Measurements from ENCODE around the gene DDAH1. TPM values are rescaled to one million over a fixed set of nuclear protein-coding genes. Genes with fewer than 3 reads are reported as not detected.

The DDAH1 gene
- total and polyA plus RNA-seq, 11 donors: 5.7 to 33.9 (median 16.1) TPM

DNA sequence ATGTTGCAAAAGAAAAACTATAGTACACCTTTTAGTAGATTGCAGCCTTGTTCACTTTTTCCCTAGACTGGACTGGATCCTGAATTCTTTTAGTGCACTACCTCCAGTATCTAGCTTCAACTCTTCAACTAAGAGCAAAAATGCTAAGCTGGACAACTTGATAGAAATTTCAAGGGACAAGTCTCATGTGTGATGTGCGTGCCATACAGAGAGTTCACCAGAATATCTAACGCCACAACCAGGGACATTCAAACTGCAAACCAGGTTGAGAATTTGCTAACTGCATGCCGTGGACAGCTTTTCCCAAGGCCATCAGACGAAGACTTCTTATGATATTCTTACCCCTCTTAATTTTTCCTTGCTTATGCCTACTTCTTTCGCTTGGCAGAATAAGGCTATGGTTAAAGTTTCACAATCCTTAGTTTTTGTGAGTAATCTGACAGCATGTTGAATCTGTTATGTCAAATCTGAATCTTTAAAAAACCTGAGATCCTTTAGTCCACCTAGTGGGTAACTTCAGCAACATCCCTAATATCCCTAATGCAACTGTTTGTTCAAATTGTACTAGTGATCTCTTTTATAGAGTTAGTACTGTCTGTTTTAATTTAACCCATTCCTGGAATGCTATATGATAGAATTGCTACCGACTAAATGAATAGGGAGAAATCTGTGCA, 66.4 kb downstream of the DDAH1 start:
- Histone ChIP-seq H3K27me3 (no peaks in the 10 kb centered on the region), H3K4me3 (no peak overlapping the region), H3K4me1 (peaks cover 0 to 26% (median 0%) of the 10 kb centered on the region in 12 donors), H3K36me3 (no peaks in the 10 kb centered on the region), H3K9me3 (no peaks in the 10 kb centered on the region), H3K27ac (peak overlapping the region in 1 of 12 donors; percentile 25)
- DNase-seq: no peak
- TF ChIP-seq POLR2A (IDR thresholded peaks at IDR 0.05): no peak
- TF ChIP-seq, protein P1, sequence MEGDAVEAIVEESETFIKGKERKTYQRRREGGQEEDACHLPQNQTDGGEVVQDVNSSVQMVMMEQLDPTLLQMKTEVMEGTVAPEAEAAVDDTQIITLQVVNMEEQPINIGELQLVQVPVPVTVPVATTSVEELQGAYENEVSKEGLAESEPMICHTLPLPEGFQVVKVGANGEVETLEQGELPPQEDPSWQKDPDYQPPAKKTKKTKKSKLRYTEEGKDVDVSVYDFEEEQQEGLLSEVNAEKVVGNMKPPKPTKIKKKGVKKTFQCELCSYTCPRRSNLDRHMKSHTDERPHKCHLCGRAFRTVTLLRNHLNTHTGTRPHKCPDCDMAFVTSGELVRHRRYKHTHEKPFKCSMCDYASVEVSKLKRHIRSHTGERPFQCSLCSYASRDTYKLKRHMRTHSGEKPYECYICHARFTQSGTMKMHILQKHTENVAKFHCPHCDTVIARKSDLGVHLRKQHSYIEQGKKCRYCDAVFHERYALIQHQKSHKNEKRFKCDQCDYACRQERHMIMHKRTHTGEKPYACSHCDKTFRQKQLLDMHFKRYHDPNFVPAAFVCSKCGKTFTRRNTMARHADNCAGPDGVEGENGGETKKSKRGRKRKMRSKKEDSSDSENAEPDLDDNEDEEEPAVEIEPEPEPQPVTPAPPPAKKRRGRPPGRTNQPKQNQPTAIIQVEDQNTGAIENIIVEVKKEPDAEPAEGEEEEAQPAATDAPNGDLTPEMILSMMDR (IDR thresholded peaks at IDR 0.05): peak; percentile 11 to 52 (median 32)
- 84 to 89% (median 87%) methylated on average over 6 of the region's 6 CpGs for WGBS, 4 donors
- intact Hi-C loops (cut with DNase I): loop anchor here in 9 of 10 donors (1.0 to 10.0 kb wide), 7 partner anchors 54 to 104 kb away; no protein-coding TSS in a partner anchor
- ATAC-seq: peak; percentile 13 to 66 (median 42)

DNA sequence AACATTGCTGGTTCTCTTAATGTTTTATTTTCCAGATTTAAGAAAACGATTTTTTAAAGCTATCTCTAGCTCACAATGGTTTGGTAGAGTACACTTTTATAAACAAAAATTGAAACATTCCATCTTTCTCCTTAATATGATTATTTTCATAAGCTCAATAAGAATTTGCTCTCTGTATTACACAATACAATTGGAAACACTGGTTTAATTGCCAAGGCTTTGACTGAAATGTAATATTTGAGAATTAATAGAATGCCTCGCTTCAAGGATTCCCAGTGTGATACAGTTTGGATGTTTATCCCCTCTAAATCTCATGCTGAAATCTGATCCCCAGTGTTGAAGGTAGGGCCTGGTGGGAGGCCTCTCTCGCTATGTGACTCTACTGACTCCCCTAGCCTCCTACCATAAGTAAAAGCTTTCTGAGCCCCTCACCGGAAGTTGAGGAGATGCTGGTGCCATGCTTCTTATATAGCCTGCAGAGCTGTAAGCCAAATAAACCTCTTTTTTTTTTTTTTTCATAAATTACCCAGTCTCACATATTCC, 67.4 kb downstream of the DDAH1 start:
- DNase-seq: no peak
- intact Hi-C loops (cut with DNase I): loop anchor here in 9 of 10 donors (1.0 to 10.0 kb wide), 7 partner anchors 53 to 105 kb away; no protein-coding TSS in a partner anchor
- Histone ChIP-seq H3K9me3 (no peaks in the 10 kb centered on the region), H3K4me1 (peaks cover 0 to 20% (median 0%) of the 10 kb centered on the region in 12 donors), H3K36me3 (no peaks in the 10 kb centered on the region), H3K27me3 (no peaks in the 10 kb centered on the region), H3K4me3 (no peak overlapping the region), H3K27ac (no peak overlapping the region)
- WGBS, 4 donors: 88 to 92% (median 91%) methylated on average over 4 of the region's 4 CpGs
- no peak for TF ChIP-seq POLR2A (IDR thresholded peaks at IDR 0.05)
- TF ChIP-seq, protein P1 (IDR thresholded peaks at IDR 0.05): no peak
- no peak for ATAC-seq

DNA sequence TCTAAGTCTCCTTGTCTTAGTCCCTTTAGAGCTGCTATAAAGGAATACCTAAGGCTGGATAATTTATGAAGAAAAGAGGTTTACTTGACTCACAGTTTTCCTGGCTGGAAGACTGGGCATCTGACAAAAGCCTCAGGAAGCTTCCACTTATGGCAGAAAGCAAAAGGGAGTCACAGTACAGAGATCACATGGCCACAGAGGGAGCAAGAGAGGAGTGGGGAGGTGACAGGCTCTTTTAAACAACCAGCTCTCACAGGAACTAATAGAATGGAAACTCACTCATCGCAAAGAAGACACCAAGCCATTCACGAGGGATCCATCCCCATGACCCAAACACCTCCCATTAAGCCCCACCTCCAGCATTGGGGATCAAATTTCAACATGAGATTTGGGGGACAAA, 68.8 kb downstream of the DDAH1 start:
- H3K27ac ChIP-seq: no peak overlapping the region
- no peaks in the 10 kb centered on the region for H3K9me3 ChIP-seq
- peaks cover 0 to 20% (median 0%) of the 10 kb centered on the region in 12 donors for H3K4me1 ChIP-seq
- no peak overlapping the region for H3K4me3 ChIP-seq
- no peaks in the 10 kb centered on the region for H3K36me3 ChIP-seq
- DNase-seq: no peak
- H3K27me3 ChIP-seq: no peaks in the 10 kb centered on the region
- intact Hi-C loops (cut with DNase I): loop anchor here in 5 of 10 donors (5.0 to 10.0 kb wide), 4 partner anchors 51 to 106 kb away; no protein-coding TSS in a partner anchor
- TF ChIP-seq, protein P1 (IDR thresholded peaks at IDR 0.05): no peak
- no peak for TF ChIP-seq POLR2A (IDR thresholded peaks at IDR 0.05)
- no peak for ATAC-seq
- 81 to 90% (median 89%) methylated on average over 2 of the region's 2 CpGs for WGBS, 4 donors

DNA sequence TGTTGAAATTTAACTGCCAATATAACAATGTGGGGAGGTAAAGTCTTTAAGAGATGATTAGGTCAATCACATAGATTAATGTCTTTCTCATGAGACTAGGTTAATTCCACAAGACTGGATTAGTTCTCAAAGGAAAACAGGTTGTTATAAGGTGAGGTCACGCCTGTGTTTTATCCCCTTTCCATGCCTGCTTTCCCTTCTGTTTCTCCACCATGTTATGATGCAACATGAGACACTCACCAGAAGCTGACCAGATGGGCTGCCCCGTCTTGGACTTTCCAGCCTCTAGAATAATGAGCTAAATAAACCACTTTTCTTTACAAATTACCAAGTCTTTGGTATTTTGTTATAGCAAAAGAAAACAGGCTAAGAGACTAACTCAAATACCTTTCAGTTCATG, 70.8 kb downstream of the DDAH1 start:
- no peaks in the 10 kb centered on the region for H3K27me3 ChIP-seq
- TF ChIP-seq, protein P1 (IDR thresholded peaks at IDR 0.05): no peak
- no peak for TF ChIP-seq POLR2A (IDR thresholded peaks at IDR 0.05)
- DNase-seq (no peak), ATAC-seq (no peak)
- H3K4me3 ChIP-seq: no peak overlapping the region
- H3K27ac ChIP-seq: no peak overlapping the region
- intact Hi-C loops (cut with DNase I): loop anchor here in 1 of 10 donors (10.0 kb wide), 1 partner anchor 49 kb away; no protein-coding TSS in a partner anchor
- 94 to 98% (median 95%) methylated on average over 2 of the region's 2 CpGs for WGBS, 4 donors
- no peaks in the 10 kb centered on the region for H3K9me3 ChIP-seq
- no peaks in the 10 kb centered on the region for H3K36me3 ChIP-seq
- H3K4me1 ChIP-seq: peaks cover 0 to 15% (median 0%) of the 10 kb centered on the region in 12 donors

Measured in heart left ventricle (tissue), 16 donors.